Adrenal gland (tissue), 5 donors: Measurements from ENCODE around the gene TNS2.
A peak's percentile ranks its signal among the peaks of the same experiment; 100 is the strongest.

Source experiments
- CTCF ChIP-seq, 6 experiments: fragments of 450-650 bp in 4 of 6; fragments of 200-600 bp in 2 of 6; sonication (generic) in 1 of 6; IDR thresholded peaks; 1 replicate in 5 of 6; 2 replicates in 1 of 6; pipeline versions ENCODE4 v1.5.1 to v1.8.0; 2016 to 2021; ENCODE audit warnings: antibody characterized with exemption in 6 of 6, mild to moderate bottlenecking in 2 of 6, moderate library complexity in 1 of 6
- POLR2A ChIP-seq, 2 donors: fragments of 450-650 bp; IDR thresholded peaks; one replicate each; pipeline ENCODE4 v1.6.1; 2017; ENCODE audit warnings: antibody characterized with exemption in 2 of 2, mild to moderate bottlenecking in 2 of 2, moderate library complexity in 1 of 2
- donor health status: DM: no; HTN: no; CAD: no.

GRCh38 chr12:53063708-53064612 is 14.1 kb downstream of the TNS2 start:
- TF ChIP-seq CTCF (IDR thresholded peaks at IDR 0.05), result peak in 1 of 6 experiments; percentile 8
- TF ChIP-seq POLR2A (IDR thresholded peaks at IDR 0.05), result no peak
